ENCODE results near the gene FYCO1.
"Not testable (repeated sequence)": the region's sequence is repeated elsewhere in the genome, so short reads cannot be mapped to it uniquely, and the experiment has no call there.

The FYCO1 gene

GRCh38 chr3:46008058-46008457 lies 12.4 kb upstream of the FYCO1 start:
- Histone ChIP-seq H3K27me3 (ENCODE audit: insufficient read depth, low read length) (no peaks in the 10 kb centered on the region; the same call in 1 of the 2 replicates), H3K36me3 (ENCODE audit: insufficient read depth, low read length) (no peaks in the 10 kb centered on the region), H3K79me2 (ENCODE audit: control insufficient read depth, insufficient read depth, low read length, unreplicated experiment) (no peaks in the 10 kb centered on the region), H3K27ac (ENCODE audit: low read depth, low read length) (no peak overlapping the region), H3K4me1 (ENCODE audit: control insufficient read depth, insufficient read depth, low read length, unreplicated experiment) (peaks cover 18% of the 10 kb centered on the region), H2AFZ (ENCODE audit: low read length, unreplicated experiment) (no peak overlapping the region), H3K4me3 (ENCODE audit: low read depth, low read length) (no peak overlapping the region)

- H3K27me3 ChIP-seq (ENCODE audit: insufficient read depth, low read length): no peaks in the 10 kb centered on the region; the same call in 1 of the 2 replicates
- no peaks in the 10 kb centered on the region for H3K79me2 ChIP-seq (ENCODE audit: control insufficient read depth, insufficient read depth, low read length, unreplicated experiment)
- no peak overlapping the region for H3K4me3 ChIP-seq (ENCODE audit: low read depth, low read length)
- peak overlapping the region; percentile 64 for H3K27ac ChIP-seq (ENCODE audit: low read depth, low read length)
- H3K36me3 ChIP-seq (ENCODE audit: insufficient read depth, low read length): no peaks in the 10 kb centered on the region
- peaks cover 18% of the 10 kb centered on the region for H3K4me1 ChIP-seq (ENCODE audit: control insufficient read depth, insufficient read depth, low read length, unreplicated experiment)
- no peak overlapping the region for H2AFZ ChIP-seq (ENCODE audit: low read length, unreplicated experiment)
These were observed 11.7 kb upstream of the FYCO1 start for GRCh38 chr3:46007280-46007679.

GRCh38 chr3:46006238-46007032 lies 10.8 kb upstream of the FYCO1 start:
- Histone ChIP-seq H3K4me3 (ENCODE audit: low read depth, low read length) (peak overlapping the region; percentile 24; the same call in 1 of the 2 replicates), H2AFZ (ENCODE audit: low read length, unreplicated experiment) (no peak overlapping the region), H3K27me3 (ENCODE audit: insufficient read depth, low read length) (no peaks in the 10 kb centered on the region), H3K36me3 (ENCODE audit: insufficient read depth, low read length) (no peaks in the 10 kb centered on the region), H3K27ac (ENCODE audit: low read depth, low read length) (peak overlapping the region; percentile 64), H3K4me1 (ENCODE audit: control insufficient read depth, insufficient read depth, low read length, unreplicated experiment) (peaks cover 18% of the 10 kb centered on the region), H3K79me2 (ENCODE audit: control insufficient read depth, insufficient read depth, low read length, unreplicated experiment) (no peaks in the 10 kb centered on the region)

GRCh38 chr3:46003706-46004105 lies 8.1 kb upstream of the FYCO1 start:
- H2AFZ ChIP-seq (ENCODE audit: low read length, unreplicated experiment); H3K36me3 ChIP-seq (ENCODE audit: insufficient read depth, low read length); H3K4me3 ChIP-seq (ENCODE audit: low read depth, low read length); H3K79me2 ChIP-seq (ENCODE audit: control insufficient read depth, insufficient read depth, low read length, unreplicated experiment); H3K27me3 ChIP-seq (ENCODE audit: insufficient read depth, low read length); H3K27ac ChIP-seq (ENCODE audit: low read depth, low read length): not testable (repeated sequence)
- H3K4me1 ChIP-seq (ENCODE audit: control insufficient read depth, insufficient read depth, low read length, unreplicated experiment): peaks cover 18% of the 10 kb centered on the region

- Histone ChIP-seq H3K36me3 (ENCODE audit: insufficient read depth, low read length) (no peaks in the 10 kb centered on the region), H2AFZ (ENCODE audit: low read length, unreplicated experiment) (no peak overlapping the region), H3K27ac (ENCODE audit: low read depth, low read length) (no peak overlapping the region), H3K79me2 (ENCODE audit: control insufficient read depth, insufficient read depth, low read length, unreplicated experiment) (no peaks in the 10 kb centered on the region), H3K4me3 (ENCODE audit: low read depth, low read length) (no peak overlapping the region), H3K4me1 (ENCODE audit: control insufficient read depth, insufficient read depth, low read length, unreplicated experiment) (peaks cover 12% of the 10 kb centered on the region), H3K27me3 (ENCODE audit: insufficient read depth, low read length) (no peaks in the 10 kb centered on the region)
These were observed 5.6 kb upstream of the FYCO1 start for GRCh38 chr3:46001178-46001577.

GRCh38 chr3:45997942-45998341 lies 2.3 kb upstream of the FYCO1 start:
- Histone ChIP-seq H2AFZ (ENCODE audit: low read length, unreplicated experiment) (no peak overlapping the region), H3K36me3 (ENCODE audit: insufficient read depth, low read length) (no peaks in the 10 kb centered on the region), H3K27me3 (ENCODE audit: insufficient read depth, low read length) (no peaks in the 10 kb centered on the region), H3K79me2 (ENCODE audit: control insufficient read depth, insufficient read depth, low read length, unreplicated experiment) (peaks cover 17% of the 10 kb centered on the region), H3K27ac (ENCODE audit: low read depth, low read length) (no peak overlapping the region), H3K4me3 (ENCODE audit: low read depth, low read length) (no peak overlapping the region), H3K4me1 (ENCODE audit: control insufficient read depth, insufficient read depth, low read length, unreplicated experiment) (peaks cover 20% of the 10 kb centered on the region)

GRCh38 chr3:45997499-45997898 lies 1.9 kb upstream of the FYCO1 start:
- not testable (repeated sequence) for H2AFZ ChIP-seq (ENCODE audit: low read length, unreplicated experiment); H3K27ac ChIP-seq (ENCODE audit: low read depth, low read length); H3K36me3 ChIP-seq (ENCODE audit: insufficient read depth, low read length); H3K4me3 ChIP-seq (ENCODE audit: low read depth, low read length); H3K27me3 ChIP-seq (ENCODE audit: insufficient read depth, low read length)
- peaks cover 20% of the 10 kb centered on the region for H3K4me1 ChIP-seq (ENCODE audit: control insufficient read depth, insufficient read depth, low read length, unreplicated experiment)
- peaks cover 17% of the 10 kb centered on the region for H3K79me2 ChIP-seq (ENCODE audit: control insufficient read depth, insufficient read depth, low read length, unreplicated experiment)

- Histone ChIP-seq H3K27ac (ENCODE audit: low read depth, low read length) (no peak overlapping the region), H3K27me3 (ENCODE audit: insufficient read depth, low read length) (no peaks in the 10 kb centered on the region), H3K36me3 (ENCODE audit: insufficient read depth, low read length) (no peaks in the 10 kb centered on the region), H3K79me2 (ENCODE audit: control insufficient read depth, insufficient read depth, low read length, unreplicated experiment) (peaks cover 18% of the 10 kb centered on the region), H2AFZ (ENCODE audit: low read length, unreplicated experiment) (peak overlapping the region; percentile 95), H3K4me3 (ENCODE audit: low read depth, low read length) (peak overlapping the region; percentile 90), H3K4me1 (ENCODE audit: control insufficient read depth, insufficient read depth, low read length, unreplicated experiment) (peaks cover 23% of the 10 kb centered on the region)
These were observed 997 bp downstream of the FYCO1 start for GRCh38 chr3:45994419-45995235.

- Histone ChIP-seq H3K4me1 (ENCODE audit: control insufficient read depth, insufficient read depth, low read length, unreplicated experiment) (peaks cover 33% of the 10 kb centered on the region), H3K36me3 (ENCODE audit: insufficient read depth, low read length) (no peaks in the 10 kb centered on the region), H3K27ac (ENCODE audit: low read depth, low read length) (no peak overlapping the region), H3K4me3 (ENCODE audit: low read depth, low read length) (no peak overlapping the region), H3K79me2 (ENCODE audit: control insufficient read depth, insufficient read depth, low read length, unreplicated experiment) (peaks cover 26% of the 10 kb centered on the region), H2AFZ (ENCODE audit: low read length, unreplicated experiment) (no peak overlapping the region), H3K27me3 (ENCODE audit: insufficient read depth, low read length) (no peaks in the 10 kb centered on the region)
These were observed 2.1 kb downstream of the FYCO1 start for GRCh38 chr3:45993421-45994027.

GRCh38 chr3:45992821-45993221 lies 2.8 kb downstream of the FYCO1 start:
- Histone ChIP-seq H3K36me3 (ENCODE audit: insufficient read depth, low read length) (no peaks in the 10 kb centered on the region), H3K4me1 (ENCODE audit: control insufficient read depth, insufficient read depth, low read length, unreplicated experiment) (peaks cover 40% of the 10 kb centered on the region), H3K4me3 (ENCODE audit: low read depth, low read length) (no peak overlapping the region), H2AFZ (ENCODE audit: low read length, unreplicated experiment) (no peak overlapping the region), H3K79me2 (ENCODE audit: control insufficient read depth, insufficient read depth, low read length, unreplicated experiment) (peaks cover 33% of the 10 kb centered on the region), H3K27me3 (ENCODE audit: insufficient read depth, low read length) (no peaks in the 10 kb centered on the region), H3K27ac (ENCODE audit: low read depth, low read length) (no peak overlapping the region)

Data from ACC112 (cell line).